GM12878 (cell line): ENCODE results near the gene TMEM250. TPM values are rescaled to one million over a fixed set of nuclear protein-coding genes. Genes with fewer than 3 reads are reported as not detected.

Experiments
- ATAC-seq: fragments of 200-7000 bp; cut with Tn5 transposase; 3 replicates; pipeline ENCODE4 v1.9.1; 2020; ENCODE audit warnings: mild to moderate bottlenecking, moderate library complexity
- BruUV-seq: library from RNA; stranded (reverse); fragments of 400-500 nt; replicated peaks from 2 replicates; lab custom pipeline; 2021; lab: Mats Ljungman, UMichigan
- CTCF ChIA-PET: fragments of 300-600 bp; sonication (Branson Sonifier 250); formaldehyde crosslinking; extraction: SDS; loops from one replicate; lab custom pipeline; 2021; ENCODE audit warnings: inconsistent platforms; lab: Yijun Ruan, JAX
- POLR2A ChIA-PET: fragments of 350-600 bp; formaldehyde crosslinking; extraction: SDS; loops from one replicate; lab custom pipeline; 2021; ENCODE audit warnings: inconsistent platforms; lab: Charles Lee
- RAD21 ChIA-PET: fragments of 300-600 bp; sonication (Branson Sonifier 250); formaldehyde crosslinking; loops from one replicate; lab custom pipeline; 2023; ENCODE audit warnings: antibody characterized with exemption; ENCODE audit not compliant: unreplicated experiment; lab: Charles Lee
- SMC1A ChIA-PET: fragments of 300-600 bp; sonication (Branson Sonifier 250); formaldehyde crosslinking; loops from one replicate; lab custom pipeline; 2023; ENCODE audit not compliant: unreplicated experiment, uncharacterized antibody; lab: Charles Lee
- DNase-seq: peaks from one replicate; pipeline ENCODE4 v3.0.0-alpha.2; 2011; ENCODE audit warnings: low read depth, low spot score
- FAIRE-seq: peaks from 3 replicates; lab custom pipeline; 2011; peaks lifted over from hg19 to GRCh38; lab: Jason Lieb, UNC
- H2AFZ ChIP-seq: 2 replicates; pipeline ENCODE4 v1.6.0; 2011; ENCODE audit warnings: low read depth, low read length, control low read depth; ENCODE audit not compliant: control insufficient read depth
- H3K27ac ChIP-seq: 2 replicates; pipeline ENCODE4 v1.5.1; 2011; ENCODE audit warnings: control low read depth; ENCODE audit not compliant: control insufficient read depth, insufficient read depth
- H3K27me3 ChIP-seq, 2 experiments: replicated peaks in 1 of 2; 2 replicates each; pipeline versions ENCODE4 v1.6.0 to v1.6.1; 2011; ENCODE audit warnings: low read length in 1 of 2; ENCODE audit not compliant: control insufficient read depth in 2 of 2, insufficient read depth in 2 of 2
- H3K36me3 ChIP-seq, 2 experiments: 2 replicates each; pipeline ENCODE4 v1.5.1; 2011; ENCODE audit warnings: low read length in 1 of 2; ENCODE audit not compliant: control insufficient read depth in 2 of 2, insufficient read depth in 2 of 2
- H3K4me1 ChIP-seq: 2 replicates; pipeline ENCODE4 v1.6.1; 2011; ENCODE audit warnings: mild to moderate bottlenecking, low read length, moderate library complexity, mixed read lengths; ENCODE audit not compliant: control insufficient read depth, insufficient read depth
- H3K4me2 ChIP-seq: 2 replicates; pipeline ENCODE4 v1.6.0; 2011; ENCODE audit warnings: control low read depth; ENCODE audit not compliant: control insufficient read depth, insufficient read depth
- H3K4me3 ChIP-seq: fragments of 200-600 bp; sonication (generic); 2 replicates; pipeline ENCODE4 v1.5.1; 2016
- H3K79me2 ChIP-seq: 2 replicates; pipeline ENCODE4 v1.6.0; 2011; ENCODE audit warnings: low read length; ENCODE audit not compliant: control insufficient read depth, insufficient read depth
- H3K9ac ChIP-seq: 2 replicates; pipeline ENCODE4 v1.8.0; 2011; ENCODE audit warnings: low read length, control low read depth, mixed read lengths; ENCODE audit not compliant: control insufficient read depth, insufficient read depth
- H3K9me3 ChIP-seq: replicated peaks from 3 replicates; pipeline ENCODE4 v1.5.1; 2011; ENCODE audit warnings: mild to moderate bottlenecking, low read length; ENCODE audit not compliant: control insufficient read depth, insufficient read depth
- H4K20me1 ChIP-seq: 2 replicates; pipeline ENCODE4 v1.6.0; 2011; ENCODE audit not compliant: control insufficient read depth, insufficient read depth
- CBX3 ChIP-seq: fragments of 200-600 bp; sonication (generic); IDR thresholded peaks from 2 replicates; pipeline ENCODE4 v1.6.1; 2016; ENCODE audit warnings: low read depth, borderline replicate concordance
- FOXM1 ChIP-seq: IDR thresholded peaks from 2 replicates; pipeline ENCODE4 v1.6.1; 2012; ENCODE audit warnings: low read depth, mild to moderate bottlenecking, inconsistent platforms, low read length, moderate library complexity
- HDGF ChIP-seq: fragments of 450-650 bp; IDR thresholded peaks from 2 replicates; pipeline ENCODE4 v1.6.1; 2016; ENCODE audit warnings: antibody characterized with exemption
- SPI1 ChIP-seq: IDR thresholded peaks from 2 replicates; pipeline ENCODE4 v1.6.1; 2011; ENCODE audit warnings: low read depth, mild to moderate bottlenecking, low read length, moderate library complexity, borderline replicate concordance; ENCODE audit not compliant: insufficient read depth
- YBX1 ChIP-seq: fragments of 450-650 bp; IDR thresholded peaks from 2 replicates; pipeline ENCODE4 v1.6.1; 2016; ENCODE audit warnings: antibody characterized with exemption
- WGBS: methylation state at CpG from one replicate; pipeline ENCODE4 v1.1.6; 2016; ENCODE audit warnings: low lambda C conversion rate; ENCODE audit not compliant: insufficient replicate concordance, insufficient coverage; ENCODE audit errors: missing lambda C conversion rate; 5-methylcytosine and 5-hydroxymethylcytosine counted together
- in situ Hi-C: fragments of 300-500 bp; cut with MboI; formaldehyde crosslinking; loops from 9 replicates; pipeline ENCODE4 v1.14.3; 2018; ENCODE audit warnings: mixed read lengths
- intact Hi-C: fragments of 100-400 bp; cut with micrococcal nuclease; formaldehyde crosslinking; loops from one replicate; pipeline ENCODE4 v1.14.2; 2022; ENCODE audit not compliant: unreplicated experiment
- polyA plus RNA-seq, 11 experiments: library from polyadenylated mRNA; depleted of rRNA in 4 of 11; unstranded in 6 of 11; stranded (reverse) in 5 of 11; fragments of >200 nt; fragmentation: Nextera tagmentation in 4 of 11; fragmentation: Illumina TruSeq in 1 of 11; extraction: Ambion mirVana in 4 of 11; extraction: Trizol in 1 of 11; gene quantifications; 1 replicate in 1 of 11; 2 replicates in 10 of 11; pipeline versions ENCODE4 v1.2.1 to v1.2.3, GENCODE V29; 2011 to 2016; ENCODE audit warnings: inconsistent platforms in 2 of 11, missing spikeins in 2 of 11, low read depth in 1 of 11
- total RNA-seq, 4 experiments: library from RNA; depleted of rRNA in 3 of 4; stranded (reverse); fragments of >200 nt in 3 of 4; fragmentation: Illumina TruSeq in 1 of 4; extraction: Trizol in 1 of 4; gene quantifications; 2 replicates each; pipeline versions ENCODE4 v1.2.1 to v1.2.3, GENCODE V29; 2013 to 2021
- TF ChIP-seq, protein P1 (sequence below): fragments of 450-650 bp; formaldehyde crosslinking; IDR thresholded peaks from 2 replicates; pipeline ENCODE4 v1.4.0; 2020; ENCODE audit warnings: mild to moderate bottlenecking, moderate library complexity

TMEM250 gene
- total and polyA plus RNA-seq, 10 of the 15 experiments (the other 5 are each of a cell fraction or from before 2014, with no cell fraction given) = 0.39 to 39.9 (median 8.5) TPM

DNA sequence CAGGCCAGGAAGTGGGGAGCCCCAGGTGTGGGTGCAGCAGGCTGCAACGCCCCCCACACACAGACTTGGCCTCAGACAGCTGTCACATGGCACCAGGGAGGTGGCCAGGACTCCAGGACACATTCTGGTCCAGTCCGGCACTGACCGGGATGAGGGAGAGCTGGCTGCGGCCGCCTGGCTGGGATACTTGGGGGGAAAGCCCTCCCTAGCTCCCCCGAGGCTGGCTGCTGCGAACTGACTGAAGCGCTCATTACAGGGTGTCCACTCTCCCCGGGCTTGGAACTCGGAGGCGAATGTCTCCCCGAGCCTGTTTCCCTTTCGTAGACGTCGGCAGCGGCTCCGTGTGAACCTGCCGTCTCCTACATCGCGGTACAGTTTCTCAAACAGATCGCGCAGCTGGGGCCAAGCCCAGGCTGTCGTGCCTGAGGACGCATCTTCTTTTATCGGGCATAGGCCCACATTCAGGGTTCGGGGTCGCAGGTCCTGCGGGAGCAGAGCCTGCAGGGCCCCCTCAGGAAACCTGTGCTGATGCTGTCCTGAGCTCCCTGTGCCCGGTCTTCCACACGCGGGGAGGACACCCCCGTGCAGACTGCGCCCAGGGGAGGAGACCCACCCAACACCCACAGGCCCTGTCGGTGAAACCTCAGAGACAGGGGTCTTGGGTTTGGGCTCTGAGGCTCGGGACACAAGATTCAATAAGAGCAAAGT is 43.4 kb downstream of the TMEM250 start:
- no peak overlapping the region for H3K4me3 ChIP-seq
- no peak overlapping the region for H3K27ac ChIP-seq
- SMC1A ChIA-PET = no interaction called here
- POLR2A ChIA-PET = interaction anchor here (0.5 kb wide), 1 partner anchor 10 kb away, joined by 5 read pairs; no protein-coding TSS in a partner anchor
- ATAC-seq (no peak), FAIRE-seq (no peak), DNase-seq (no peak)
- no peaks in the 10 kb centered on the region for H3K9me3 ChIP-seq
- intact Hi-C loops (no loop called here), in situ Hi-C loops (no loop called here)
- no peaks in the 10 kb centered on the region for H4K20me1 ChIP-seq
- no peaks in the 10 kb centered on the region for H3K27me3 ChIP-seq
- RAD21 ChIA-PET = no interaction called here
- TF ChIP-seq HDGF (no peak), SPI1 (no peak), YBX1 (no peak), FOXM1 (no peak), CBX3 (no peak)
- TF ChIP-seq, protein P1, sequence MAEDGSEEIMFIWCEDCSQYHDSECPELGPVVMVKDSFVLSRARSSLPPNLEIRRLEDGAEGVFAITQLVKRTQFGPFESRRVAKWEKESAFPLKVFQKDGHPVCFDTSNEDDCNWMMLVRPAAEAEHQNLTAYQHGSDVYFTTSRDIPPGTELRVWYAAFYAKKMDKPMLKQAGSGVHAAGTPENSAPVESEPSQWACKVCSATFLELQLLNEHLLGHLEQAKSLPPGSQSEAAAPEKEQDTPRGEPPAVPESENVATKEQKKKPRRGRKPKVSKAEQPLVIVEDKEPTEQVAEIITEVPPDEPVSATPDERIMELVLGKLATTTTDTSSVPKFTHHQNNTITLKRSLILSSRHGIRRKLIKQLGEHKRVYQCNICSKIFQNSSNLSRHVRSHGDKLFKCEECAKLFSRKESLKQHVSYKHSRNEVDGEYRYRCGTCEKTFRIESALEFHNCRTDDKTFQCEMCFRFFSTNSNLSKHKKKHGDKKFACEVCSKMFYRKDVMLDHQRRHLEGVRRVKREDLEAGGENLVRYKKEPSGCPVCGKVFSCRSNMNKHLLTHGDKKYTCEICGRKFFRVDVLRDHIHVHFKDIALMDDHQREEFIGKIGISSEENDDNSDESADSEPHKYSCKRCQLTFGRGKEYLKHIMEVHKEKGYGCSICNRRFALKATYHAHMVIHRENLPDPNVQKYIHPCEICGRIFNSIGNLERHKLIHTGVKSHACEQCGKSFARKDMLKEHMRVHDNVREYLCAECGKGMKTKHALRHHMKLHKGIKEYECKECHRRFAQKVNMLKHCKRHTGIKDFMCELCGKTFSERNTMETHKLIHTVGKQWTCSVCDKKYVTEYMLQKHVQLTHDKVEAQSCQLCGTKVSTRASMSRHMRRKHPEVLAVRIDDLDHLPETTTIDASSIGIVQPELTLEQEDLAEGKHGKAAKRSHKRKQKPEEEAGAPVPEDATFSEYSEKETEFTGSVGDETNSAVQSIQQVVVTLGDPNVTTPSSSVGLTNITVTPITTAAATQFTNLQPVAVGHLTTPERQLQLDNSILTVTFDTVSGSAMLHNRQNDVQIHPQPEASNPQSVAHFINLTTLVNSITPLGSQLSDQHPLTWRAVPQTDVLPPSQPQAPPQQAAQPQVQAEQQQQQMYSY (CRISPR knock-in tag) = no peak
- no peak overlapping the region for H3K9ac ChIP-seq
- no TSS peak for BruUV-seq
- H3K4me1 ChIP-seq = no peaks in the 10 kb centered on the region
- WGBS = 71% methylated on average over 31 of the region's 35 CpGs
- CTCF ChIA-PET = no interaction called here
- peaks cover 0 to 2% of the 10 kb centered on the region in 2 experiments; a peak in 2 of 4 replicates for H3K36me3 ChIP-seq
- H2AFZ ChIP-seq = no peak overlapping the region
- no peaks in the 10 kb centered on the region for H3K79me2 ChIP-seq
- H3K4me2 ChIP-seq = peak overlapping the region; percentile 46; the same call in 1 of the 2 replicates
